Measurements from ENCODE around the gene NPIPA1.
"Not testable (repeated sequence)": the region's sequence is repeated elsewhere in the genome, so short reads cannot be mapped to it uniquely, and the experiment has no call there.

DNA sequence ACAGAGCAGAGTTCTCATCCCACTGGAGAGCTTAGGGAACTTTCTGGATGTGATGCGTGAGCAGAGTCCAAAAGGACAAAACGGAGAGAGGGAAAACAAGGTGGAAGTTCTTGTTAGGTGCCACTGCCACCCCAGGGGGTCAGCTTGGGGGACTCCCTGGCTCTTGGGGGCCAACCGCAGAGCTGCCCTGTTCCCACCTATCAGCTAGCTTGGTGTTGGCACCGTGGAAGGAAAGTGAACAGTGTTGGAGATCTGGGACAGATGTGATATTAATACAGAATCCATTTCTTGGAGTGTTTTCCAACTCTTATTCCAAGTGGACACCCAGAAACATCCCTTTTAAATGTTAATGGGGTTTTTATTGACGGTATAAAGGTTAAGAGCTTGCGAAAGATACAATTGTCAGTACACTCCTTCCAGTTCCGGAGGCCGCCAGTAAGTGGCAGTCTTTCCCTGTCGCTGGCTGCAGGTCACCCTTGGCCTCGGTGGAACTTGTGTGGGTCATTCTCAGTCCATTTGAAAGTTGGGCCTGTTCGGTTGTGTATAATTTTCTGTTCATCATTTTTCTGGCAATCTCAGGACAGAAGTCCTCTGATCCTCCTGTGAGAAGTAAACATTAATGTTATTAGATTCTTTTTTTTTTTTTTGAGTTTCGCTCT is 40.1 kb upstream of the NPIPA1 start:
- TF ChIP-seq, protein P1, sequence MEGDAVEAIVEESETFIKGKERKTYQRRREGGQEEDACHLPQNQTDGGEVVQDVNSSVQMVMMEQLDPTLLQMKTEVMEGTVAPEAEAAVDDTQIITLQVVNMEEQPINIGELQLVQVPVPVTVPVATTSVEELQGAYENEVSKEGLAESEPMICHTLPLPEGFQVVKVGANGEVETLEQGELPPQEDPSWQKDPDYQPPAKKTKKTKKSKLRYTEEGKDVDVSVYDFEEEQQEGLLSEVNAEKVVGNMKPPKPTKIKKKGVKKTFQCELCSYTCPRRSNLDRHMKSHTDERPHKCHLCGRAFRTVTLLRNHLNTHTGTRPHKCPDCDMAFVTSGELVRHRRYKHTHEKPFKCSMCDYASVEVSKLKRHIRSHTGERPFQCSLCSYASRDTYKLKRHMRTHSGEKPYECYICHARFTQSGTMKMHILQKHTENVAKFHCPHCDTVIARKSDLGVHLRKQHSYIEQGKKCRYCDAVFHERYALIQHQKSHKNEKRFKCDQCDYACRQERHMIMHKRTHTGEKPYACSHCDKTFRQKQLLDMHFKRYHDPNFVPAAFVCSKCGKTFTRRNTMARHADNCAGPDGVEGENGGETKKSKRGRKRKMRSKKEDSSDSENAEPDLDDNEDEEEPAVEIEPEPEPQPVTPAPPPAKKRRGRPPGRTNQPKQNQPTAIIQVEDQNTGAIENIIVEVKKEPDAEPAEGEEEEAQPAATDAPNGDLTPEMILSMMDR (conservative IDR thresholded peaks at IDR 0.05; ENCODE audit: low read length) = peak; percentile 45; the same call in 1 of the 2 replicates
- not testable (repeated sequence) for TF ChIP-seq EZH2phosphoT487 (IDR thresholded peaks at IDR 0.05; ENCODE audit: borderline replicate concordance, low read depth, low read length)
